ENCODE results near the gene CLEC4F. TPM values are rescaled to one million over a fixed set of nuclear protein-coding genes. Genes with fewer than 3 reads are reported as not detected.

Gene CLEC4F
- total RNA-seq, 1 experiment from 2014 or later = not detected

DNA sequence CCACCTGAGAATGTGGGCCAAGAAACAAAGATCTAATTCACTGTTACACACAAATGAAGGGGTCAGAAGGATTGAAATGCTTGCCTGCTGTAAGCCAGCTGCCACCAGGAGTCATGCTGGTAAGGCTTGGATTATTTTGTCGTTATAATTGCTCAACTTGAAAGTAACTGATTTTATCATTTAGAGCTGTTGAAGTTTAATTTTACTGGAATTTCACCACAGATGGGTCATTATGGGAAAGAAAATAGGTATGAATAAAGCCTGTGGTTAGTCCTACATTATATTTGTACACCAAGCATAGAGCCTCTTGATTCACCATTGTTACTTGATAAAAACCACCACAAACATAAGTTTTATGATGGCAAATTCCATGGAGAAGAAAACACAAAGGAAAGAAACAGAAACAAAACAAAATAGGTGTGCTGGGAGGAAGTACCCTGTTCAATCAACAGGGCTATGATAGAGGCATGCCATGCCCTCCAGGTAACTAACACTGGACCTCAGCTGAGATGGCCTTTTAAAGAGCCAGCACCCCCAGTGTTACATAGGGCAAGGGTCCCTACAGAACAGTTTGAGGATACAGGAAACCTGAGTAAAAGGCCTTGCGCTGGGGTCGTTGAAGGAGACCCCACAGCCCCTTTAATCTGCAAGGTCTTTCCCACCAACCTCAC lies 3.0 kb downstream of the CLEC4F start:
- peaks cover 37% of the 10 kb centered on the region for H3K27me3 Mint-ChIP-seq (ENCODE audit: insufficient read depth, unreplicated experiment)
- H3K9me3 Mint-ChIP-seq (ENCODE audit: unreplicated experiment) = no peaks in the 10 kb centered on the region
- no TSS peak for BruUV-seq (replicated peaks)
- H3K4me1 Mint-ChIP-seq (ENCODE audit: low read depth, unreplicated experiment) = no peaks in the 10 kb centered on the region
- Histone ChIP-seq H3K36me3 (ENCODE audit: control insufficient read depth, insufficient read depth, low read length) (no peaks in the 10 kb centered on the region), H3K9me3 (no peaks in the 10 kb centered on the region), H3K4me1 (no peaks in the 10 kb centered on the region), H3K27me3 (replicated peaks; ENCODE audit: control insufficient read depth, insufficient read depth, low read length) (no peaks in the 10 kb centered on the region; the same call in none of the 2 replicates), H3K4me3 (ENCODE audit: low read depth, low read length) (no peak overlapping the region)
- intact Hi-C loops (cut with micrococcal nuclease; ENCODE audit: unreplicated experiment) = no loop called here
- POLR2A ChIA-PET = no interaction called here
- CTCF ChIA-PET = no interaction called here
- TF ChIP-seq, protein P1, sequence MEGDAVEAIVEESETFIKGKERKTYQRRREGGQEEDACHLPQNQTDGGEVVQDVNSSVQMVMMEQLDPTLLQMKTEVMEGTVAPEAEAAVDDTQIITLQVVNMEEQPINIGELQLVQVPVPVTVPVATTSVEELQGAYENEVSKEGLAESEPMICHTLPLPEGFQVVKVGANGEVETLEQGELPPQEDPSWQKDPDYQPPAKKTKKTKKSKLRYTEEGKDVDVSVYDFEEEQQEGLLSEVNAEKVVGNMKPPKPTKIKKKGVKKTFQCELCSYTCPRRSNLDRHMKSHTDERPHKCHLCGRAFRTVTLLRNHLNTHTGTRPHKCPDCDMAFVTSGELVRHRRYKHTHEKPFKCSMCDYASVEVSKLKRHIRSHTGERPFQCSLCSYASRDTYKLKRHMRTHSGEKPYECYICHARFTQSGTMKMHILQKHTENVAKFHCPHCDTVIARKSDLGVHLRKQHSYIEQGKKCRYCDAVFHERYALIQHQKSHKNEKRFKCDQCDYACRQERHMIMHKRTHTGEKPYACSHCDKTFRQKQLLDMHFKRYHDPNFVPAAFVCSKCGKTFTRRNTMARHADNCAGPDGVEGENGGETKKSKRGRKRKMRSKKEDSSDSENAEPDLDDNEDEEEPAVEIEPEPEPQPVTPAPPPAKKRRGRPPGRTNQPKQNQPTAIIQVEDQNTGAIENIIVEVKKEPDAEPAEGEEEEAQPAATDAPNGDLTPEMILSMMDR (IDR thresholded peaks at IDR 0.05; ENCODE audit: insufficient read depth in 1 of 2, low read depth in 1 of 2, low read length in 1 of 2, severe bottlenecking in 1 of 2, unreplicated experiment in 1 of 2) = no peak
- DNase-seq = no peak
- H3K27ac Mint-ChIP-seq (ENCODE audit: unreplicated experiment) = no peak overlapping the region
- H3K36me3 Mint-ChIP-seq (ENCODE audit: insufficient read depth, unreplicated experiment) = no peaks in the 10 kb centered on the region
- no peak overlapping the region for H3K4me3 Mint-ChIP-seq (ENCODE audit: unreplicated experiment)

DNA sequence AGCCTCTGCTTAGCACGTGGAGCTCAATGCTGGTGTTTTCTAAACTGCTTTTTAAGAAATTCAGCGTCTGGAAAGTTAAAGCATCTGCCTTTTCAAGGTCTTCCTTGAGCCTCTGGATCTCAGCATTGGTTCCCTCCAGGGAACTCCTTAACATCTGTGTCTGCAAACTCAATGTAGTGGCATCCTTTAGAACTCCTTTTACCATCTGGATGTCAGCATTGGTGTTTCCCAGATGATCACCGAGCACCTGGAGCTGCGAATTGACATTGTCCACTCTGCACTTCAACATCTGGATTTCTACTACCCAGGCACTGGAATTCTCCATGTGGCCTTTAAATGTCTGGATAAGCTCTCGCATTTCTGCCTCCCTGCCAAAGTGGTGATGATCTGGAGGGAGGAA lies 3.7 kb downstream of the CLEC4F start:
- H3K9me3 Mint-ChIP-seq (ENCODE audit: unreplicated experiment) = no peaks in the 10 kb centered on the region
- H3K27ac Mint-ChIP-seq (ENCODE audit: unreplicated experiment) = no peak overlapping the region
- H3K4me1 Mint-ChIP-seq (ENCODE audit: low read depth, unreplicated experiment) = no peaks in the 10 kb centered on the region
- Histone ChIP-seq H3K27me3 (replicated peaks; ENCODE audit: control insufficient read depth, insufficient read depth, low read length) (no peaks in the 10 kb centered on the region; the same call in none of the 2 replicates), H3K36me3 (ENCODE audit: control insufficient read depth, insufficient read depth, low read length) (no peaks in the 10 kb centered on the region), H3K4me1 (no peaks in the 10 kb centered on the region), H3K9me3 (no peaks in the 10 kb centered on the region), H3K4me3 (ENCODE audit: low read depth, low read length) (no peak overlapping the region)
- intact Hi-C loops (cut with micrococcal nuclease; ENCODE audit: unreplicated experiment) = no loop called here
- H3K27me3 Mint-ChIP-seq (ENCODE audit: insufficient read depth, unreplicated experiment) = peaks cover 40% of the 10 kb centered on the region
- TF ChIP-seq, protein P1 (IDR thresholded peaks at IDR 0.05; ENCODE audit: insufficient read depth in 1 of 2, low read depth in 1 of 2, low read length in 1 of 2, severe bottlenecking in 1 of 2, unreplicated experiment in 1 of 2) = no peak
- no peak for DNase-seq
- ChIA-PET CTCF (no interaction called here), POLR2A (no interaction called here)
- H3K4me3 Mint-ChIP-seq (ENCODE audit: unreplicated experiment) = no peak overlapping the region
- BruUV-seq (replicated peaks) = no TSS peak
- H3K36me3 Mint-ChIP-seq (ENCODE audit: insufficient read depth, unreplicated experiment) = no peaks in the 10 kb centered on the region

DNA sequence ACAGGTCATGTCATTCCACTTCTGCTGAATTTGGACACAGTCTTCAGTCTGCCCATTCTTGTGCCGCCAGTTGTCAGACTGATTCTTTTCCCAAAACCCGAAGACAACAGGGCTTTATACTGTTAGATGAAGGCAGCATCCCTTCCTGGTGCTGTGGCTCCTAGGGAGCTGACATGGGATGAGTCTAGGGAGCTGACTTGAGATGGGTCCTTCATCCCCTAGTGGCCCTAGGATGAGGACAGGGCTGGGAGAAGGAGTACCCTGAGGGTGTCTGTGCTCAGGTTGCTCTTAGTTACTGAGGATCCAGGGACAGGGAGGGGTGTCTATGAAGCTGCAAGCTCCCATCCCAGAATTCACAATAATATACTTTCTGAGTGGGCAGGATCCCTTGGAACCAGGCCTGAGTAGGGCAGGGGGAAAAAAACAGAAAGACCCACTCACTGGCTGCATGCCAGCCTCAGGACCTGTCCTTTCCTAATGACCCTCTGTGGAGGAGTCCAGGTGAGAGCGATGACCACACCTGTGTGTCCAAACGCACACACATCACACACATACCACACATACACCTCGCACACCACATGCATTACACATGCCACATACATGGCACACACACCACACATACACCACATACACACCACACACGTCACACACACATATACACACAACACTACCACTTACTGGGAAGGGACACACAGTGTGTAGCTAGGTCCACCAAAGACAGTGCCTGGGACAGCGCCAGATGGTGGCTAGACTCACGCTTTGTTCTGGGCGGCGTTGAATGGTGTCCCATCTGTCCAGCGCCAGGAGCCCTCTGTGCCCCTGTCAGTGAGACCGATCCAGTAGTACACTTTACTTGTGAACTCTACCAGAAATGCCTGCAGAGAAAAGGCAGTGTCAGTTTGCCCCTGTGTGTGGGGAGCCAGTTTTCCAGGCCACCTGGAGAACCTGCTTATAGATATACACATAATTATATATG lies 11.1 kb downstream of the CLEC4F start:
- H3K27ac Mint-ChIP-seq (ENCODE audit: unreplicated experiment) = no peak overlapping the region
- no peak overlapping the region for H3K4me3 Mint-ChIP-seq (ENCODE audit: unreplicated experiment)
- intact Hi-C loops (cut with micrococcal nuclease; ENCODE audit: unreplicated experiment) = no loop called here
- no peak for DNase-seq
- no peaks in the 10 kb centered on the region for H3K9me3 Mint-ChIP-seq (ENCODE audit: unreplicated experiment)
- BruUV-seq (replicated peaks) = no TSS peak
- POLR2A ChIA-PET = interaction anchor here (0.5 kb wide), 1 partner anchor 305 kb away, joined by 3 read pairs; no protein-coding TSS in a partner anchor
- no peak overlapping the region for H3K4me3 ChIP-seq (ENCODE audit: low read depth, low read length)
- peaks cover 20% of the 10 kb centered on the region for H3K27me3 Mint-ChIP-seq (ENCODE audit: insufficient read depth, unreplicated experiment)
- no peaks in the 10 kb centered on the region; the same call in 1 of the 2 replicates for H3K27me3 ChIP-seq (replicated peaks; ENCODE audit: control insufficient read depth, insufficient read depth, low read length)
- H3K4me1 ChIP-seq = no peaks in the 10 kb centered on the region
- CTCF ChIA-PET = no interaction called here
- H3K36me3 ChIP-seq (ENCODE audit: control insufficient read depth, insufficient read depth, low read length) = no peaks in the 10 kb centered on the region
- H3K36me3 Mint-ChIP-seq (ENCODE audit: insufficient read depth, unreplicated experiment) = no peaks in the 10 kb centered on the region
- no peaks in the 10 kb centered on the region for H3K9me3 ChIP-seq
- no peaks in the 10 kb centered on the region for H3K4me1 Mint-ChIP-seq (ENCODE audit: low read depth, unreplicated experiment)
- TF ChIP-seq, protein P1 (IDR thresholded peaks at IDR 0.05; ENCODE audit: insufficient read depth in 1 of 2, low read depth in 1 of 2, low read length in 1 of 2, severe bottlenecking in 1 of 2, unreplicated experiment in 1 of 2) = no peak

All from Caco-2 (cell line).